CD1c-positive myeloid dendritic cell (primary cell): Measurements from ENCODE around the gene CRISPLD2.

Experiments
- DNase-seq: peaks from one replicate; pipeline ENCODE4 v3.0.0-alpha.2; 2016; ENCODE audit errors: extremely low spot score

Gene CRISPLD2

GRCh38 chr16:84800158-84800978, 19.4 kb upstream of the CRISPLD2 start:
- no peak for DNase-seq

GRCh38 chr16:84803146-84803545, 16.6 kb upstream of the CRISPLD2 start:
- no peak for DNase-seq

GRCh38 chr16:84804326-84804725, 15.5 kb upstream of the CRISPLD2 start:
- DNase-seq: no peak

GRCh38 chr16:84806256-84806889, 13.4 kb upstream of the CRISPLD2 start:
- peak; percentile 95 for DNase-seq

GRCh38 chr16:84806890-84807258, 12.9 kb upstream of the CRISPLD2 start:
- no peak for DNase-seq

DNA sequence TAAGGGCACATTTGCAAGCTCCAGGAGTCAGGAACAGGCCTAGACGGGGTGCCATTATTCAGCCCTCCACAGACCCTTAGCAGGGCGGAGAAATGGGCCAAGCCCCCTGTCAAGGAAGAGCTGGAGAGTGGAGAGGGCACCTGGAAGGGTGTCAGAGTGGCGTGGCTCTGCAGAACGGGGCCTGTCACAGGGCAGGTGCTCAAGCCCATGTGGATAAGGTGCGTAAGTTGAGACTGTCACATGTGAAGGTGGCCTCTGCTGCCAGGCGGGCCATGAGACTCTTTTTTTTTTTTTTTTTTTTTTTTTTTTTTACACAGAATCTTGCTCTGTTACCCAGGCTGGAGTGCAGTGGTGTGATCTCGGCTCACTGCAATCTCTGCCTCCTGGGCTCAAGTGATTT, 12.0 kb upstream of the CRISPLD2 start:
- no peak for DNase-seq

- DNase-seq: peak; percentile 82
Observed at GRCh38 chr16:84808826-84809225, 11.0 kb upstream of the CRISPLD2 start.

DNA sequence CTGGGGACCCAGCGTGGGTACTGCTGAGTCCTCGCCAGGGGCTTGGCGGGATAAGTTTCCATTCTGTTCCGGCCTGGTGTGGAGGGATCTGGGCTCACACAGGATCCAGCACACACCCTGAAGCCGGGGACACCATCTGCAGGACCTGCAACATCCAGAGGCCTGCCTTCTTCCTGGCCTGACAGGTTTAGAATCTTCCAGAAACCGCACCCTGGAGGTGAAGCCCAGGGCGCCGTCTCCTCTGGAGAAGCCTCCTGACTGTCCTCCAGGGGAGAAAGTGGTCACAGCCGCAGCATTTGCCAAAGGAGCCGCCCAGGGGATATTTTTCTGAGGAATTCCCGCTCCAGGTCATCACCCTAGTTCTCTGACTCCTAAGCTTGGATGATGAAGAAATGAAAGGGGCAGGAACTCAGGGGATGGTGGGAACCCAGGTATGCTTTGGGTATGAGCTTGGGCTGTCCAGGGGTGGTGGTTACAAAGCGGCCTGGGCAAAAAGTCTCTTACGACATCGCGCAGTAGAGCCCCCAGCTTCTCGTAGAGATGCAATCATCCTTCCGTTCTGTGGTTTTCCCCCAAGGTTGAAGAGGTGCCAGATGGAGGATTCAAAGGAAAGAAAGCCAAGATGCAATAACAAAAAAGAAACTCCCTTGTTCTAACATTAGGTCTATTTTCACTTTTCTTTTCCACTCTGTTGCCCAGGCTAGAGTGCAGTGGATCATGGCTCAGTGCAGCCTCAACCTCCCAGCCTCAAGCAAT, 9.1 kb upstream of the CRISPLD2 start:
- DNase-seq: peak; percentile 12

GRCh38 chr16:84811529-84811928, 8.3 kb upstream of the CRISPLD2 start:
- DNase-seq: no peak

DNA sequence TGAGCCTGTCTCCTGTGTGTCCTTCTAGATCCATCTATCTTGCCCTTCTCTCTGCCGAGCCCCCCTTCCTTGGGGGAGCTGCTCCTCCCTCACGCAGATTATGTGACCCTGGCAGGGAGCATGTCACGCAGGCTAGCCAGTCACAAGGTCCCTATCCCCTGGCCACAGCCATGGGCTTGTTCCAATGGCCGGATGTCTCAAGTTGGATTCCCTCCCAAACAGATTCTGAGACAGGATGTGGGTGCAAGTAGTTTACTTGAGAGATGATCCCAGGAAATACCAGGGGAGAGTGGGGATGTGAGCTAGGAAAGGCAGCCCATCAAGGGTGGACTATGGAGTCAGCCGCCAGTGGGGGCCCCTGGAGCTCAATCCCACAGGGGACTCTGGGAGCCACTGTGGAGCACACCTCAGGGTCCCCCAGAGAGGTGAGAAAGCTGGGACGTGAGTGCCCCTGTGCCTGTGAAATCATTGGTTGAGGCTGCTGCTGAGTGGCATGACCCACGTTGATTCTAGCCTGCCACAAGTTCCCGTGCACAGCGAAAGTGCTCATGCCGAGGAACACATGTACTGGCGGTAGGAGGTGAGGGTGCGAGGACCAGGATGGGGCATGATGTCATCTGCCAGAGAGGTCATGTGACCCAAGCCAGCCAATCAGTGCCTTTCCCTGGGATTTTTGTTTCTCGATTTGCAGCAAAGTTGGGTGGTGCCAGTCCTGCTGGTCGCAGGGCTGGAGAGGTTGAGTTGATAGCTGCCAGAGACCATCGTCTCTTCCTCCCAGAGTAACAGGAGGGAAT, 6.4 kb upstream of the CRISPLD2 start:
- DNase-seq: no peak

DNA sequence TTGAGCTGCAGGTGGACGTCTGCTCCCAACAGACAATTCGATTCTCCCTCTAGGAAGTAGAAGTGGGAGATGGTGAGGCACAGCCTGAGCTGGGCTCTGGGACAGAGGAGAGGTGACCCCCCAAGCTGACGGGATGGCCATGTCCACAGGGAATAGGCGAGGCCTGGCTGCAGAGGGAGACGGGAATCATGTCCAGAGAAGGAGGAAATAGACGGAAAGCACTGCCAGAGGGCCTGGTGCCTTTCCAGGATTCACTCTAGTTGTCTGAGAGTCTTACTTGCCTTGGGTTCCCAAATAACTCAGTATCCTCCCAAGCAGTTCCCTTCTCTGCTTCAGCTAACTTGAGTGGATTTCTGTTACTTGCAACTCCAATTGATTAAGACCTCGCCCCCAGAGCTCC, 4.3 kb upstream of the CRISPLD2 start:
- no peak for DNase-seq

DNA sequence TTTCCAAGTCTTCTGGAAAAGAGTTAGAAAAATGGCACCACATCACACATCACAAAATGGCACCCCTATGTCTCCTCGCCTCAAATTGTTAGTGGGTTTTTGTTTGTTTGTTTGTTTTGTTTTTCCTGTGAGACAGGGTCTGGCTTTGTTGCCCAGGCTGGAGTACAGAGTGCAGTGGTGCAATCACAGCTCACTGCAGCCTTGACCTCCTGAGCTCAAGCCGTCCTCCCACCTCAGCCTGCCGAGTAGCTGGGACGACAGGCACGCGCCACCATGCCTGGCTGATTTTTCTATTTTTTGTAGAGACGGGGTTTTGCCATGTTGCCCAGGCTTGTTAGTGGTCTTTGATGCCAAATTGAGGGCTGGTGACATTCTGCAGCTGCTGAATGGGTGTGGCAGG, 3.8 kb upstream of the CRISPLD2 start:
- no peak for DNase-seq

- no peak for DNase-seq
Observed at GRCh38 chr16:84816485-84816884, 3.3 kb upstream of the CRISPLD2 start.

GRCh38 chr16:84817206-84817605, 2.6 kb upstream of the CRISPLD2 start:
- DNase-seq: no peak

- DNase-seq: no peak
Observed at GRCh38 chr16:84817613-84818012, 2.2 kb upstream of the CRISPLD2 start.

DNA sequence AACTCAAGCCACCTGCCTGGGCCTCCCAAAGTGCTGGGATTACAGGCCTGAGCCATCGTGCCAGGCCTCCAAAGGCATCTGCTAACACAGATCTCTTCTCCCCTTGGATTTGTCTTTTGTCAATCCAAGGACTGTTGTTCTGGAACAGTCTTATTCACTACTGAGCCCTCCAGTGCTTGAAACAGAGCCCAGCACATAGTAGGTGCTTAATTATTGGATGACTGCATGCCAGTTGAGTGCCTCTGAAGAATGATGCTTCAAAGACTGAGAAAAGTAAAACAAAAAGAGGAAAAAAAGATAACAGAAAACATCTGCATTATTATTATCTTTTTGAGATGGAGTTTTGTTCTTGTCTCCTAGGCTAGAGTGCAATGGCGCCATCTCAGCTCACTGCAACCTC, 1.7 kb upstream of the CRISPLD2 start:
- DNase-seq: no peak

GRCh38 chr16:84818989-84819643, 669 bp upstream of the CRISPLD2 start:
- no peak for DNase-seq

DNA sequence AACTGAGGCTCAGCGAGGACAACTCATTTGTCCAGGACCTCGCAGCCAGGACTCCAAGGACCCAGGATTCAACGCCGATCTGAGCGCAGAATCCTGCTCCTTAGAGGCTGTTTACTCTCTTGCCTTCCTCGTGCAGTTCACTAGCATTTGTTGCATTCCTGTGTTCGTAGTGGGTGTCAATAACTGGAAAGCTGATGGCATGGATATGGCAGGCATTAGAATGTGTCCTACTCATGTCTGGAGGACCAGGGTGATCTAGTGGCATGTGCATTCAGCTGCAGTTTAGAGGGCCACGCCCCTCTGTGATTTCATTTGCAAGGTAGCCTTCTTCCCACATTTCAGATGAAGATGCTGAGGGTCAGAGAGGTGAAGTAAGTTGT, 510 bp downstream of the CRISPLD2 start:
- DNase-seq: no peak

DNA sequence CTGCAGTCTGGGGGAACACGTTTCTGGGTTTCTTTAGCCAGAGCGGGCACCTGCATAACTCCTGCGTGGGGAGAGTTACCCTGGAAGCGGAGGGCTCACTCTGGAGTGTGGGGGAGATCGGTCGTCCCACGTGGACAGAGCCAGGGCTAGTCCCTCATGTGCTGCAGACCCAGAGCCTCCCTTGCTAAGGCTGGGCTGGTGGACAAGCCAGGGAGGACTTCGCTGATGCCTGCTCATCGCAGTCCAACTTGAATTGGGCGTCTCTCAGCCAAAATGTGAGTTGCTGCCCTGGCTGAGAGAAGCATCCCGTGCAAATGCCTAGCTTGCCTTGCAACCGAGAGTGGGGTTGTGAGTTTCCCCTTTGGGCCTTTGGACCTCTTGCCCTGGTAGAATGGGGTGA, 986 bp downstream of the CRISPLD2 start:
- DNase-seq: no peak

DNA sequence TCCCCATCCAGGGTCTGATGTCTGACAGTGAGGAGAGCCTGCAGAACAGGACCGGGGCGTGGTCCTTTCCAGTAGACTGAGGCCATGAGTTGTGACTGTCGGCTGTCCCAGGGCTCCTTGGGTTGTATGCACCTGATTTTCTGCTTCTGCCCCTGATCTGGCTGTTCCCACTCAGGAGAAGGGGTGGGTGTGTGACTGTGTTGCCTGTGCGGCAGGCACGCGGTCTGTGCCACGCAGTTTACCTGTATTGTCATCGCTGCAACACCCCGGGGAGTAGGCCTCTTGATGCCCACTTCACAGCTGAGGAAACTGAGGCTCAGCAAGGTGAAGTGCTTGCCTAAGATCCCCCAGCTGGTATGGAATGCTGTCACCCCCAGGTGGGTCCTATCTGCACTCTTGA, 1.4 kb downstream of the CRISPLD2 start:
- no peak for DNase-seq
